Stimulated activated naive CD8-positive, alpha-beta T cell treated with anti-CD3 and anti-CD28 coated beads, Interleukin-15, amount 100 ng/mL, for 72 hours (primary cell): ENCODE data around the gene CNTNAP5.

Experiments
- ATAC-seq: fragments of 150-1000 bp; cut with Tn5 transposase; 2 replicates; pipeline ENCODE4 v1.10.0; 2021; ENCODE audit warnings: mild to moderate bottlenecking, moderate library complexity
- DNase-seq, 2 donors: peaks; one replicate each; pipeline ENCODE4 v3.0.0; 2021 to 2022
- H3K27ac Mint-ChIP-seq, 2 donors: one replicate each; pipeline ENCODE4 v1.8.0; 2022; ENCODE audit warnings: mild to moderate bottlenecking in 2 of 2, mixed read lengths in 2 of 2, moderate library complexity in 2 of 2
- H3K27me3 Mint-ChIP-seq: one replicate; pipeline ENCODE4 v1.8.0; 2022; ENCODE audit warnings: mixed read lengths
- H3K4me1 Mint-ChIP-seq: one replicate; pipeline ENCODE4 v1.8.0; 2022; ENCODE audit warnings: mild to moderate bottlenecking, mixed read lengths
- H3K4me3 Mint-ChIP-seq, 2 donors: one replicate each; pipeline ENCODE4 v1.8.0; 2022; ENCODE audit warnings: mild to moderate bottlenecking in 2 of 2, mixed read lengths in 2 of 2, moderate library complexity in 1 of 2
- H3K9me3 Mint-ChIP-seq, 2 donors: one replicate each; pipeline ENCODE4 v1.8.0; 2022; ENCODE audit warnings: mixed read lengths in 2 of 2

The CNTNAP5 gene

DNA sequence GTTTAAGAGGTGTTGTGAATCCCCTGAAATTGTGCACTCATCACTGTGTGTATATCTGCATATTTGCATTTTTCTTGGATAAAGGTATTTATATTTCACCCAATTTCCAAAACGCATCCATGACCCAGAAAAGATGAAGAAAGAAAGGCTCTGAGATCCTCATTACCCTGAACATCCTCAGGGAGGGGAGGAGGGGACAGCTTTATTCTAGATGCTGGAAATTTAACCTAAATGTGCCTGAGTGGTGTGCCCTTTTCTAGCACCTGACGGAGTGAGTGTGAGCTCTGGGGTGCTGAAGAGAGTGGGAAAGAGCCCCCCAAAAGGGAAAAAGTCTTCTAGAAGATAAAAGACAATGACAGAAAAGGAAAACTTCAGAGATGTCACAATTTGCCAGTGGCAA is 20.8 kb downstream of the CNTNAP5 start:
- H3K27ac Mint-ChIP-seq: no peak overlapping the region
- H3K4me1 Mint-ChIP-seq: no peaks in the 10 kb centered on the region
- no peaks in the 10 kb centered on the region for H3K27me3 Mint-ChIP-seq
- ATAC-seq (no peak), DNase-seq (no peak)
- no peak overlapping the region for H3K4me3 Mint-ChIP-seq
- peaks cover 0 to 8% of the 10 kb centered on the region in 2 donors for H3K9me3 Mint-ChIP-seq

DNA sequence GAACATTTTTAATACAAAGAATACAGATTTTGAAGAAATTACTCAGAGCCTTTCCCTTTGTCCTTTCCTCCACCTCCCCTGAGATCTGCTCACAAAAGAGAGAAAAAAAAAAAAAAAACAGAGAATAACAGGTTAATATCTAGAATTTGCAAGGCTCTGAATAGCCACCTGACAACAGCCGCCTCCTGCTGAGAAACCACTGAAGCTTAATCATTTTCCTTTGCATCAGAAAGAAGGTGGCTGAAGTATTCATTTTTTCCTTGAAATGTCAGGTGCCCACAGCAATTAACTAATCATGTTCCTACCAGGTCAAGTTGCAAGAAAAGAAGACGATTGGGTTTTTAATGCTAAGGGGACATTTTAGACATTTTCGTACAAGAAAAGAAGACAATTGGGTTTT is 21.2 kb downstream of the CNTNAP5 start:
- Mint-ChIP-seq H3K27ac (no peak overlapping the region), H3K4me3 (no peak overlapping the region), H3K9me3 (peaks cover 0 to 8% of the 10 kb centered on the region in 2 donors), H3K27me3 (no peaks in the 10 kb centered on the region), H3K4me1 (no peaks in the 10 kb centered on the region)
- no peak for DNase-seq
- no peak for ATAC-seq

DNA sequence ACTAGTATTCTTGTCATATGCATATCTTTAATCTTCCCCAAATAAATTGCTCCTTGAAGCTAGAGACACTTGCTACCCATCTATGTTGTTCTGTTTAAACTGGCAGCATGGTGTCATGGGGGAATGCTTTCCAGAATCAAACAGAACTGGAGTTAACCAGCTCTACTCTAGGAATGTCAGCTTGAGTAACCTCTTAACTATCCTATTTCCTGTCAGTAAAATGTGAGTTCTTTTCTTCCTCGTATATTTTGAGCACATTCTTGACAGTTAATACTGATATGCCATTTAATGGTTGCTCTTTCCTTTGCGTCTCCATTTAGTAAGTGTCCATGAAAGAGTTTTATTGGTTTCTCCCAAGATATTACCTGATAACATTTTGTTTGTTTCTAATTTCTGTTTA is 23.0 kb downstream of the CNTNAP5 start:
- no peak overlapping the region for H3K4me3 Mint-ChIP-seq
- DNase-seq (no peak), ATAC-seq (no peak)
- peaks cover 0 to 8% of the 10 kb centered on the region in 2 donors for H3K9me3 Mint-ChIP-seq
- no peak overlapping the region for H3K27ac Mint-ChIP-seq
- H3K27me3 Mint-ChIP-seq: no peaks in the 10 kb centered on the region
- H3K4me1 Mint-ChIP-seq: no peaks in the 10 kb centered on the region

DNA sequence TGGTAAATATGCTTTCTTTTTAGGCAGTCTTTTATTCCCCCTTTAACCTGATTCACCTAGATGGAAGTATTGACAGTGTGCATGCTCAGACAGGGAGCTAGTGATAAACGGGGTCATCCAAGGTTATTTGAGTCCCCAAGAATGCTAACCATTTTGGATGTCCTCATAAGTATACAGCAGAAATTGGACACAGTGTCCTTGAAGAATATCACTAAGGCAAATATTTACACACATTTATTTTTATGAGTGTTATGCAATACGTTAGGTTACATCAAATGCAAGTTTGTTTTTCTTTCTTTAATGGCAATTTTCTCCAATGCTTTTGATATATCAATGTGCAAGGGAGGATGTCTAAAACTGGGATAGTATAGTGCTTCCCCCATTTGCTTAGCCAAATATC is 23.6 kb downstream of the CNTNAP5 start:
- no peak overlapping the region for H3K4me3 Mint-ChIP-seq
- H3K27ac Mint-ChIP-seq: no peak overlapping the region
- DNase-seq: no peak
- H3K9me3 Mint-ChIP-seq: peaks cover 0 to 8% of the 10 kb centered on the region in 2 donors
- H3K4me1 Mint-ChIP-seq: no peaks in the 10 kb centered on the region
- no peak for ATAC-seq
- H3K27me3 Mint-ChIP-seq: no peaks in the 10 kb centered on the region

DNA sequence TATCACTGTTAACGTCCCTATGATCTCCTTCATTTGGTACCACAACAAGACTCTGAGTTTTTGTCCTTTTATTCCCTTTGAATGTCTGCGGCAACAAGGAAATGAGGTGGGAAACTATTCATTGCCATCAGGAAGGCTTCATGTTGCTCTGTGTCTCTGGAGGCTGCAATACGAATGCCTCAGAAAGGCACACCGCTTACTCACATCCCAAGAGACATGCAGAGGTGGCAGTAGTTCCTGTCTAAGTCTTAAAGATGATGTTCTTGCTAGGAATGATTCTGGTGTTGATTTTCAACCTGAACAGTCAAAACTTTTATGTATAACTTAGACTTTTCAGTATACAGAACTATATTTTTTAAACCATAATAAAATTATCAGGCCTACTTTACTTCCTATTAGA is 24.0 kb downstream of the CNTNAP5 start:
- Mint-ChIP-seq H3K27me3 (no peaks in the 10 kb centered on the region), H3K27ac (no peak overlapping the region), H3K4me3 (no peak overlapping the region), H3K4me1 (no peaks in the 10 kb centered on the region), H3K9me3 (peaks cover 4 to 8% of the 10 kb centered on the region in 2 donors)
- no peak for ATAC-seq
- no peak for DNase-seq

DNA sequence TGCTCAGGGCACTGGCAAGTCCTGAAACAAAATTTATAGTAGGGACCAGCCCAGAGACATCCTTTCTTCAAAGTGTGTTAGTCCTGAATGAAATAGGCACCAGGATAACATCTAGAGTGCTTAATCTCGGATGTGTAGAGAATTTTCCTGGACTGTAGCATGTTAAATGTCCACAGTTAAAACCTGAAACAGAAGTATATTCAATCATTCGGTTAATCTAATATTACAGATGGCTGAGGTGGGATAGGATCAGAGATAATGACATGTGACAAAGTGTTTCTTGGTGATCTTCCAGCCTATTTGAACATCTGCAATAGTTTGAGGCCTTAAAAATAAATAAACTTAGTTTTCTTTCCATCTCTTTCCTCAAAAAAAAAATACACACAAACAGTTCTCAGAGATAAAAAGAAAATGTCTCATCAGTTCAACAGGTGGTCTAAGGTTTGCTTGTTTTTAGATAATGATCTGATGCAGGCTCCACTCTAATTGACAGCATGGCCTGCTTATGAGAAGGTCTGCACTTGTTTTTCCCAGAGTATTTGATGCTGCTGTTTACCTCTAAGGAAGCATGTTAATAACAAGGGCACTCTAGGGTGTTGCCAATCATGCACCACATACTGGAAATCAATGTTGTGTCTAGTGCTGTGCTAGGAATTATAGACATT is 25.9 kb downstream of the CNTNAP5 start:
- H3K4me1 Mint-ChIP-seq: no peaks in the 10 kb centered on the region
- H3K27me3 Mint-ChIP-seq: no peaks in the 10 kb centered on the region
- peaks cover 5 to 15% of the 10 kb centered on the region in 2 donors for H3K9me3 Mint-ChIP-seq
- no peak overlapping the region for H3K4me3 Mint-ChIP-seq
- H3K27ac Mint-ChIP-seq: no peak overlapping the region
- ATAC-seq (no peak), DNase-seq (no peak)

DNA sequence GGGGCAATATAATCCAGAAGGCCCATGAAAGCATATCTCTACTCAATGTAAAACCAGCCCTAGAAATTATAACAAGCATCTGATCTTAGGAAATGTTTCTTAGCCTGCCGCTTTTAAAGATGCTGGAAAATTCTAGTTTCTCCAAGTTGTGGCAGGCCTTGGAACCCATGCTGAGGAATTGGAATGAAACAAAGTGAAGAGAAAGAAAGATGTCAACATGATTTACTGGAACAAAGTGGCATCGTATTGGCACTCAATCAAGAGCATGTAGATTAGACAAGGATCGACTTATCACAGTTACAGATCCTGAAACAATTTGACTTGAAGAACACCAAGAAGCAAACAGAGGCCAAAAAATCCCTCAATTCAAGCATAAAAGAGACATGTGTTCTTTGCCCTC is 28.7 kb downstream of the CNTNAP5 start:
- Mint-ChIP-seq H3K27ac (no peak overlapping the region), H3K9me3 (peaks cover 5 to 7% of the 10 kb centered on the region in 2 donors), H3K4me1 (no peaks in the 10 kb centered on the region), H3K27me3 (no peaks in the 10 kb centered on the region), H3K4me3 (no peak overlapping the region)
- DNase-seq (no peak), ATAC-seq (no peak)

DNA sequence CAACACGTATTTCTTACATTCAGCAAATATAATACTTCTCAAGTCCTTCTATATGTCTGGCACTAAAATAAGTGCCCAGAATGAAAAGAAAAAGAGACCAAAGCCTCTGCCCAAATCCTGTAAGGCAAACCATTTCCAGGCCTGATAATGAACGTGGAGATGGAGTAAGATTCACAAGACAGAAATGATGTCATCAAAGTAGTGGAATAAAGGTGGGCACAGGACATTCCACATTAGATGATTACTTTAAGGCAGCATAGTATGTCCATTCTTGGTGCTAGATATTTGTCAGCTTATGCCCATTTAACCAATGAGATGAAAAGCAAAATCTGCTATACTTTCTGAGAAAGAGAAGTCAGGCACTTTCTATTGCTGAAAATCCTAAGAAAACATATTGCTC is 38.5 kb downstream of the CNTNAP5 start:
- ATAC-seq: no peak
- Mint-ChIP-seq H3K9me3 (peaks cover 14 to 23% of the 10 kb centered on the region in 2 donors), H3K27ac (no peak overlapping the region), H3K4me1 (no peaks in the 10 kb centered on the region), H3K27me3 (no peaks in the 10 kb centered on the region), H3K4me3 (no peak overlapping the region)
- no peak for DNase-seq

DNA sequence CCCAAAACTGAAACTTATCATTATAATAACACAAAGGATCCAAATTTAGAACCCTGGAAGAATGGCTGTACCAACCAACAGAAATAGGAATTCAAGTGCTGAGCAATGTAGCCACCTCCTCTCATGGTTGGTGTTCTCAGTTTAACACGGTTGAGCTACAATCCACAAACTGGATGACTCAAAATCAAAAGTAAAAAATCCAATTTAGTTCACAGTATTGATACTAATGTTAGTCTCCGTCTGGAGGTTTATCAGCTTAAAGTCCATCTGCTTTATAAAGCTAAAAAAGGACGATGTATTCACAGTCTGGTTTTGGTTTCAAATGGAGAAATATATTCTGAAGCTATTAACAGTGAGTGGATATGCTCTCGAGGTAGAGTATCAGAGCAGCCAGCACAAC is 40.5 kb downstream of the CNTNAP5 start:
- no peaks in the 10 kb centered on the region for H3K27me3 Mint-ChIP-seq

DNA sequence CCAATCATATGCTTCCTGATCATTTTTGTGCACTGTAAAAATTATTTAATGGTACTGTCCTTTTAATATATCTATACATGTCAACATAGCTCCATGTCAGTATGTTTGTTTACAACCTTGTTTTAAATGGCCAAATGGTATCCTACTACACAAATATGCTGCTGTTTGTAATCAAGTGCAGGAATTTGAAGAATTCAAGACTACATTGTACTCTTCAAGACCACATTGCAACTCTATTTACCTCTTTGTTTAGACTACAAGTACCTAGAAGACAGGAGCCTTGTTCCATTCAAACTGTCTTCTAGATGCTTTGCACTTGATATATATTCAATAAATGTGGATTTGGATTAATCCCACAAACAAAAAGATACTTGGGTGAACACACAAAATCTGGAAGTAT is 41.7 kb downstream of the CNTNAP5 start:
- DNase-seq (no peak), ATAC-seq (no peak)
- Mint-ChIP-seq H3K27ac (no peak overlapping the region), H3K4me1 (no peaks in the 10 kb centered on the region), H3K9me3 (peaks cover 22 to 23% of the 10 kb centered on the region in 2 donors), H3K4me3 (no peak overlapping the region), H3K27me3 (no peaks in the 10 kb centered on the region)

More for the DNA sequence above, 40.5 kb downstream of the CNTNAP5 start:
- no peak overlapping the region for H3K27ac Mint-ChIP-seq
- H3K9me3 Mint-ChIP-seq: peaks cover 22 to 23% of the 10 kb centered on the region in 2 donors
- no peaks in the 10 kb centered on the region for H3K4me1 Mint-ChIP-seq
- no peak for ATAC-seq
- DNase-seq: no peak
- no peak overlapping the region for H3K4me3 Mint-ChIP-seq

DNA sequence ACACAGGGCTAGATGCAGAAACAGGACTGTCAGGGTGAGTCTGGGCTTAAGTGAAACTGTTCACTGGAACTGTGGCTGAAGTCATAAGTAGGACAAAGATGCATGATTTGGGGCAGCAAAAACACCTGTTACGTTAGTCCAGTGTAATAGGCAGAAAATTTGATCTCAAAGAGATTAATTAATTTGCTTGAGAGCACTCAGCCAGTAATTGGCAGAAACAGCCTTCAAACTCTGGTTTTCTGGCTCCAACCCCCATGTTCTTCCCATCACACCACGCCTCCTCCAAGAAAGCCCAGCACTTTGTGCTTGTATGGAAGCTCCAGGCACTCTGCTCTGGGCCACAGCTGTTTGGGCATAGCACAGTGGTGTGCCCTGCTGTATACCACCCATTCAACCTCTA is 54.0 kb downstream of the CNTNAP5 start:
- Mint-ChIP-seq H3K9me3 (no peaks in the 10 kb centered on the region), H3K4me1 (no peaks in the 10 kb centered on the region), H3K27me3 (no peaks in the 10 kb centered on the region), H3K4me3 (no peak overlapping the region), H3K27ac (no peak overlapping the region)
- ATAC-seq (no peak), DNase-seq (no peak)

DNA sequence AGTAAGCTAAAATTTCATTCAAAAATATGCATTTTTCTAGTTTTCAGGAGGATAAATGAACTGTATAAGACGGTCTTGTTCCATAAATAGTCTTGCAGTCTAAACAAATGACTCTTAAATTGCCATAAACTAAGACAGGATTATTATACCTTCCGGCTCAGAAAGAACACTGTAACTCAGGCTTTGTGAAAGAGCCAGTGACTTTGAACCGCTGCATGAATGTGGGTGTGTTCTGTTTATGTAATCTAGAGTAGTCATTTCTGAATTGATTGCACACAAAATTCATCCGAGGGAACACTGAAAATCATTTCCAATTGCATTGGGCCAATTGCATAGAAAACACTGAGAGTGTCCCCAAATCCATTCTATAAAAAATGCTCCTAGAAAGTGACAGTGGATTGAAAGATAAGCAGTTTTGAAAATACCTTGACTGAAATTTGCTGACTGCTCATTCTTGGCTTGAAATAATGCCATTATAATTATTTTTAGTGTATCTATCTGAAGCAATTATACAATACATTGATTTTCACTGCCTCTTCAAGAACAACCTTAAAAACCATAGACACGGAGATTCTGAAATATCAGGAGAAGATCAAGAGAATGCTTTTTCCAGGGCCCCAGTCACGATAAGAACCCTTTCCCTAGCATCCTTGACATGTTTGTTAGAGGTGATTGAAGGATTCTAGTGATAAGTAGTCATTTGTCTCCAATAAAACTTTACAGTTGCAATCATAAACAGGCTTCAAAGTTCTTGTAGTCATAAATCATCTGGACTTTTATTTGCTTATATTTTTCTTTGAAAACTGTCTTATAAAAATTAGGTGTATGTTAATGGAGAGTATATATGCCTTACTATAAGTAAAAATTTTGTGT is 55.4 kb downstream of the CNTNAP5 start:
- DNase-seq (no peak), ATAC-seq (no peak)
- H3K4me3 Mint-ChIP-seq: no peak overlapping the region

DNA sequence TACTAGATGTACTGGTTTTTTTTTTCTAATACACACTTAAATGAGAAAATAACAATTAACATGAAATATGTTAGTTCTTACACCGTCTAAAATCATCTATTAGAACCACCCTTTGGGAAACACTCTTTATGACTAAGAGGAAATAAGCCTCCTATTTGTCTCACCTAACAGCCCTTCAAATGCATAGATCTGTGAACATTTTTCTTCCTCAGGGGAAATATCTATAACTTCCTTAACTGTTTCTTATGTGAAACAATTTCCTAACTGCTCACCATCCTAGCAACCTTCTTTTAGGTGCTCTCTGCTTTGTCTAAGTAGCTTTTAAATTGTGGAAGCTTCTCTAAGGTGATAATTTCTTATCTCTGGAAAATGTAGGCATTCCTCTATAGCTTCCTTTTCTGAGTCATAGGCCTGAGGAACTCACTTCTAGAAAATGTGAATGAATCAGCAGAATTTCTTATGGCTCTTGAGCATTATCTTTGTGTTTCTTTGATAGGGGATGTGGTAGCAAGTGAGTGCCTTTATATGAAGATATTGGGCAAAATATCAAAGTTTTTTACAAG is 56.1 kb downstream of the CNTNAP5 start:
- Mint-ChIP-seq H3K9me3 (no peaks in the 10 kb centered on the region), H3K27ac (no peak overlapping the region), H3K4me1 (no peaks in the 10 kb centered on the region), H3K27me3 (no peaks in the 10 kb centered on the region), H3K4me3 (no peak overlapping the region)
- ATAC-seq (no peak), DNase-seq (no peak)

More for the DNA sequence above, 55.4 kb downstream of the CNTNAP5 start:
- H3K27me3 Mint-ChIP-seq: no peaks in the 10 kb centered on the region
- no peak overlapping the region for H3K27ac Mint-ChIP-seq
- H3K4me1 Mint-ChIP-seq: no peaks in the 10 kb centered on the region
- H3K9me3 Mint-ChIP-seq: no peaks in the 10 kb centered on the region

DNA sequence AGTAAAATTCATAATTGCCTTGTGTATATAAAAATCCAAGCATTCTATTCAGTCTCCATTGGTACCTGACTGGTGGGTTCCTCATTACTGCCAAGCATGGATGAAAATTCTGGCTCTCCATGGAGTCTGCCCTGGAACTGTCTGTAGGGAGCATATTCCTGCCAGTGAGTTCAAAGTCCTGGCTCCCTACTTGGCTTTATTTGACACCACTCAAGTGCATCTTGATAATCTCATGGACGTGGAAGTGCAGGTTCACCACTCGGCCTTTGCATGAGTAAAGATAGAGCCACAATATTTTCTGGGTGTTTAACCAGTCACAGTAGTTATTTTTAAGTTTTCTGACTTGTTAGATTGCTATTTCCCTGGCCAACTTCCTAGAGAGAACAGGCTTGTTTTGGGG is 63.5 kb downstream of the CNTNAP5 start:
- H3K4me1 Mint-ChIP-seq: no peaks in the 10 kb centered on the region
- no peak for DNase-seq
- H3K4me3 Mint-ChIP-seq: no peak overlapping the region
- no peak overlapping the region for H3K27ac Mint-ChIP-seq
- H3K27me3 Mint-ChIP-seq: no peaks in the 10 kb centered on the region
- no peaks in the 10 kb centered on the region for H3K9me3 Mint-ChIP-seq
- ATAC-seq: no peak

DNA sequence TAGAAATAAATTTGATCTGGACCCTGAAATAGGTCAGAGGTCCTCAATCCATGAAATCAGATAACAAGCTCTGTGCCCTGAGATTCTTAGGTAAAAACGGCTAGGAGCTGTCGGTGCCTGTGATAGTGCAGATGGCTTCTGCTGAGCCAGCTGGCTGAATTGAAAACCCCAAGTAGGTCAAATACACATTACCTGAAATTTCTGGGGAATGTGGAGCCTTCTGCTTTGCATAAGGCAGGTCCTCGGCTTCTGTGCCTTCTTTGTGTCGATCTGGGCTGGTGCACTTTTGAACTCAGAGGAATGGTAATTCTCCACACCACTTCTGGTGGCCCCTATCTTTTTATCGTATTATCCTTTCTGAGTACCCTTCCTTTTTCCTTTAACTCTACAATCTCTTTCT is 66.6 kb downstream of the CNTNAP5 start:
- H3K4me3 Mint-ChIP-seq: no peak overlapping the region
- H3K9me3 Mint-ChIP-seq: peaks cover 0 to 4% of the 10 kb centered on the region in 2 donors
- ATAC-seq: no peak
- no peaks in the 10 kb centered on the region for H3K27me3 Mint-ChIP-seq
- H3K4me1 Mint-ChIP-seq: no peaks in the 10 kb centered on the region
- no peak for DNase-seq
- H3K27ac Mint-ChIP-seq: no peak overlapping the region

DNA sequence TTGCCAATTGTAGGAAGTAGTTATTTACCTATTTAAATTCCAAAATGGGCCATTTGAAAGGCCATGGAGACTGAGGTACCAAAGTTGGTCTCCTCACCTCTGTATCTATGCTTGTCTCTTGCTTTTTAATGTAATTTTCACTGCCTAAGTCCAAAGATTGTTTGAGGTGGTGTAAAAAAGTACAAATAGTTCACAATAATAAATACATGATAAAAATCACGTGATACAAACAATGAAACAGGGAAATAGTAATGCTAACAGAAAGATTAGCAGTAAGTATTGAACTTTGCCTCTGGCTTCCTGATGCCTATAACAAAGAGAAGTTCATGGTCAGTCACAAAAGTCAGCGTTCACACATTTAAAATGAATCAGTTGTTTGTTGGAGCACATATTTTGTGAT is 67.6 kb downstream of the CNTNAP5 start:
- Mint-ChIP-seq H3K4me3 (no peak overlapping the region), H3K9me3 (peaks cover 0 to 9% of the 10 kb centered on the region in 2 donors), H3K27ac (no peak overlapping the region), H3K27me3 (no peaks in the 10 kb centered on the region), H3K4me1 (no peaks in the 10 kb centered on the region)
- ATAC-seq: no peak
- no peak for DNase-seq
